HG02884 (cell line): Measurements from ENCODE around the gene RPLP2.
A peak's percentile ranks its signal among the peaks of the same experiment; 100 is the strongest.

Experiments used
- ATAC-seq: cut with Tn5 transposase; IDR thresholded peaks from one replicate; pipeline ENCODE4 v1.9.1; 2021; ENCODE audit warnings: mild to moderate bottlenecking, moderate library complexity; ENCODE audit not compliant: unreplicated experiment

RPLP2 gene

DNA sequence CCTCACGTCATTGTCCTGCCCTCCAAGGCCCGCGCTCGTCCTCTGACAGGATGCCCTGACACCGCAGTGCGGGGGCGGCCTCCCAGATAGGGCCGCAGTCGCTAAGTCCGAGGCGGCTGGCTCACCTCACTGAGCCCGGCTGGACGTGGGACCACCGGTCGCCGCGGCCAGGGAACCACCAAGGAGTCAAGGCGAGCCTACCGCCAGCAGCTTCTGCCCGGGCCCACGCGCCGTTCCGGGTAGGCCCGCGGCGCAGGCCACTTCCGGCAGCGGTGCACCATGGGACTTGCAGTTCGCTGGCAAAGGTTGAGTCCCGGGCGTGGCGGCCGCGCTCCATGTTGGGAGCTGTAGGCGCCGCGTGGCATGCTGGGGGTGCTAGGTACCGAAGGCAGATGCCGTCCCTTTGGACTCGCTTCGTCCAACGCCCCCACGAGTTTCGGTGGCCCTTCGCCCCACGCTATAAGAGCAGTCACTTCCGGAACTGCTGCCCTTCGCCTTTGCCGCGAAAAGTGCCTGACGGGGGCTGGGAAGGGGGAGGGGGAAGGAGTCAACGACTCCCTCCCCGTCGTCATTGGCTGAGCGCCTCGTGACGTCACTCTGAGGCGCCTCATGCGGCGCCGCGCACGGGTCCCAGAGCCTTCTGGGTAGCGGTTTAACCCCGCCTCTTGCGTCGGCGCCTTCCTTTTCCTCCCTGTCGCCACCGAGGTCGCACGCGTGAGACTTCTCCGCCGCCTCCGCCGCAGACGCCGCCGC is at the start of gene RPLP2:
Gene RPLP2, plus strand, starts transcription at position 681 of the 753 bp plus-strand sequence. CDS start 268 bp downstream, outside the sequence.
- peak; percentile 59 for ATAC-seq

DNA sequence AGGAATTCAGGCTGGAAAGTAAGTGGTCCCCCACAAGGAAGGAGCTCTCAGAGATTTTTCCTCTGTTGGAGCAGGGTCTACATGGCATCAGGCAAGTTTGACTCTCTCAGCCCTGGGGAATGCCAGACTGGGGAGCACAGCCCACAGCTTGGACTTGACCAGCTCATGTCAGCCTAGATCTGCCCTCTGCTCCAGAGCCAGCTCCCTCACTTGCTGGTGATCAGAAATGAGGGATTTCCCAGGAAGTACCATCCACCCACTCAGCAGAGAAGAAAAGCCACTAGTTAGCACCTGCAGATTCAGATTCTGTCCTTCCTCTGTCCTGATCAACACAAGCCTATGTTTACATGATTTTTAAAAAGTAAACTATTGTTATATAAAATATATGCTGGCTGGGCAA is 49.5 kb upstream of the RPLP2 start:
- ATAC-seq = no peak

DNA sequence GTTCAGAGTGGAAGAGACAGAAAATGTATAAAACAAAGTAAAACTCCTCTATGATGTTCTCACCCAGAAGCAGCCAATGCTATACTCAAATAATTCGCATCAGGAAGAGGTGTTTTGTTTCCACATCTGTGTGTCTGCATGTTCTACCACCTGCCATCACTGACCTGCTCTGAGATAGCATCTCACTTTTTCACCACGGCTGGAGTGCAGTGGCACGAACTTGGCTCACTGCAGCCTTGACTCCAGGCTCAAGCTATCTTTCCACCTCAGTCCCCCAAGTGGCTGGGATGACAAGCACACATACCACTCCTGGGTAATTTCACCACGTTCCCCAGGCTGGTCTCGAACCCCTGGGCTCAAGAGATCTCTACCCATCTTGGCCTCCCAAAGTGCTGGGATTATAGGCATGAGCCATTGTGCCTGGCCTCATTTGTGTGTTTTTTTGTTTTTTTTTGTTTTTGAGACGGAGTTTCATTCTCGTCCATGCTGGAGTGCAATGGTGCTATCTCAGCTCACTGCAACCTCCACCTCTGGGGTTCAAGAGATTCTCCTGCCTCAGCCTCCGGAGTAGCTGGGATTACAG is 48.1 kb upstream of the RPLP2 start:
- no peak for ATAC-seq

DNA sequence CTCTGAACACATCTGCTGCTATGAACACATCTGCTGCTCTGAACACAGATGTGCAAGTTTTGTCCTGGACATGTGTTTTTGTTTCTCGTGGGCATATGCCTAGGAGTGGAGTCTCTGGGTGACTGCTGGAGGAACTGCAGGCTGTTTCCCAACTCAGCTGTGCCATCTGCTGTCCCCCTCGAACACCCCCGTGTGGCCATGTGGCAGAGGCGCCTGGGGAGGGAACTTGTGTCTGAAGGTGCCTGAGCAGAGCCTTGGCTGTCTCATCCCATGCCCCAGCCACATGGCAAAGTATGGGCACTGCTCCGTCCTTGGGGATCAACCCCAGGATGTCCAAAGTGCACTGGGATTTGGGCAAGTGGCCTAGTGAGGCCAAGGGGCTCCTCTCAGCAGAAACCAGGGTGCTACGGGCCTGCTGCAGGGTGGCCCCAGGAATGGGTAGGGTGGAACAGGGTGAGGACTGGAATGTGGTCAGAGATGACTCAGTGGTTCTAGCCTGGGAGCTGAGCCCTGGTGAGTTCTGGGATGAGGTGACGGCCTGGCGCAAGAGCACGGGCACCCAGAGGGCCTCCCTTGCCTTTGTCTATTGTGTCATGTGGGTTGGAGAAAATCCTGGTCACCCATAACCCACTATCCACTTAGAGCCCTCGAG is 47.2 kb upstream of the RPLP2 start:
- ATAC-seq = no peak

DNA sequence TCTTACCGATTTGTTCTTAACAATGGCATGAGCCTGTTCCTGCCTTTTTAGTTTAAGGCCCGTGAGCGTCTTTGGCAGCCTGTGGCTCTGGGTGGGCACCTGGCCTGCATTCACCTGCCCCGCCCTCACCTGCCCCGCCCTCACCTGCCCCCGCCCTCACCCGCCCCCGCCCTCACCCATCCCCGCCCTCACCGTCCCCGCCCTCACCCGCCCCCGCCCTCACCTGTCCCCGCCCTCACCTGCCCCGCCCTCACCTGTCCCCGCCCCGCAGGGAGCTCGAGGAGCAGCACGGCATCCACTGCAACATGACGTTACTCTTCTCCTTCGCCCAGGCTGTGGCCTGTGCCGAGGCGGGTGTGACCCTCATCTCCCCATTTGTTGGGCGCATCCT is 46.7 kb upstream of the RPLP2 start:
- no peak for ATAC-seq

DNA sequence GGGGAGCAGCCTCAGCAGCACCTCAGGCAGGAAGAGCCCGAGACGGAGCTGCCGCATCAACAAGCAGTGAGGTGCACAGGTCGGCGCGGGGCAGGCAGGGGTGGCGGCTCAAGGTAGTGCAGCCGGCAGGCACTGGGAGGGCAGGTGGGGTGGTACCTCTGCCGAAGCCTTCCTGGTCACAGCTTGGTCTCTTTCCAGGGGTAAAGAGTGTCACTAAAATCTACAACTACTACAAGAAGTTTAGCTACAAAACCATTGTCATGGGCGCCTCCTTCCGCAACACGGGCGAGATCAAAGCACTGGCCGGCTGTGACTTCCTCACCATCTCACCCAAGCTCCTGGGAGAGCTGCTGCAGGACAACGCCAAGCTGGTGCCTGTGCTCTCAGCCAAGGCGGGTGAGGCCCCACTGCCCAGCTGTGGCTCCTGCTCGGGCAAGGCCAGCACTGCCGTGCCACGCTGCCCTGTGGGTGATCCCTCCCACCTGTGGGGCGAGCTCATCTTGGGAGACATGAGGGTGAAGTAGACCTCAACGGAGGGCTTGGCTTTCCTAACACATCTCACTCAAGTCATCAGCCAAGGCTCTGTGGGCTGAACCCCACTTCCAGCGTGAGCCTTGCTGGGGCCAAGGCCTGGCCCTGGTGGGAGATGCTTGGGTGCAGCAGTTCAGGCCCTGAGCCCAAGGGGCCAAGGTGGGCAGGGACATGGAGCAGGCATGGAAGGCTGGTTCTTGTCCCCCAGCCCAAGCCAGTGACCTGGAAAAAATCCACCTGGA is 46.0 kb upstream of the RPLP2 start:
- ATAC-seq = no peak

DNA sequence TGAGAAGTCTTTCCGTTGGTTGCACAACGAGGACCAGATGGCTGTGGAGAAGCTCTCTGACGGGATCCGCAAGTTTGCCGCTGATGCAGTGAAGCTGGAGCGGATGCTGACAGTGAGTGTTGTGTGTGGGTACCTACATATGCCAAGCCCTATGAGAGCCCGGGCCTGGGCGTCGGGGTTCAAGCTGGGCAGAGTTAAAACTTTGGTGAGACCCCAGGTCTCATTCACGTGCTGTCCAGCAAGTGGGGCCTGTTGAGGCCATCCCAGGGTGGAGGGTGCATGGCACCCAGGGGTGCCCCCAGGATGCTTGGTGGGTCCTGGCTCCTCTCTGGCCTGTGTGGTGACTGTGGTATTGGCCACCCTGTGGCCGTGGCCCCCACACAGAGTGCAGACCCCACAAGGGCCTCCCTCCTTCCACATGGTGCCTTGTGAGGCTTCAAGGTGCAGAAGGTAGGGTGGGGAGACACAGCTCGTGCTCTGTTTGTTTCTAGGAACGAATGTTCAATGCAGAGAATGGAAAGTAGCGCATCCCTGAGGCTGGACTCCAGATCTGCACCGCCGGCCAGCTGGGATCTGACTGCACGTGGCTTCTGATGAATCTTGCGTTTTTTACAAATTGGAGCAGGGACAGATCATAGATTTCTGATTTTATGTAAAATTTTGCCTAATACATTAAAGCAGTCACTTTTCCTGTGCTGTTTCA is 45.3 kb upstream of the RPLP2 start:
- ATAC-seq = no peak

DNA sequence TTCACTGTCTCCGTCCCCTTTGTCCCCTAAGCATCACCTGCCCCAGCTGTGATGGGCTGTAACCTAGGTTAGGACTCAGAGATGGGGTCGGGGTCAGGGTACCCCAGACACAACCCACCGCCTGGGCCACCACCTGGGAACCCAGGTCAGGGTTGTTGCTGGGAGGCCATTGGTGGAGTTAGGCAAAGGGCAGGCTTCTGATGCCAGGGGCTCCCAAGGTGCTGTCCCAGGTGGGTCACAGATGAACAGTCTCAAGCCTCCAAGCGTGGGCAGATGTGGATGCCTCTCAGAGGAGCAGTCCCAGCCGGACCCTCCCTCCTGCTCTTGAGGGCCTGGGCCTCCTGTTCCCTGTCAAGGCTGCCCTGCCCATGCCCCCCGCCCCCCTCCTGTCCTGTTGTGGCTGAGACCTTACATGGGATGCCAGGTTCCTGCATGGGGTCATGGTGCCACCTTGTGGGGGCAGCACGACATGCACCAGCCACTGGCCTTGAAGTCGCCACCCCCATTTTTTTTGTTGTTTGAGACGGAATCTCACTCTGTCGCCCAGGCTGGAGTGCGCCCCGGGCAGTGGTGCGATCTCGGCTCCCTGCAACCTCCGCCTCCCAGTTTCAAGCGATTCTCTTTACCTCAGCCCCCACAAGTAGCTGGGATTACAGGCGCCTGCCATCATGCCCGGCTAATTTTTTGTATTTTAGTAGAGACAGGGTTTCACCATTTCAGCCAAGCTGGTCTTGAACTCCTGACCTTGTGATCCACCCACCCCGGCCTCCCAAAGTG is 44.6 kb upstream of the RPLP2 start:
- ATAC-seq = no peak

DNA sequence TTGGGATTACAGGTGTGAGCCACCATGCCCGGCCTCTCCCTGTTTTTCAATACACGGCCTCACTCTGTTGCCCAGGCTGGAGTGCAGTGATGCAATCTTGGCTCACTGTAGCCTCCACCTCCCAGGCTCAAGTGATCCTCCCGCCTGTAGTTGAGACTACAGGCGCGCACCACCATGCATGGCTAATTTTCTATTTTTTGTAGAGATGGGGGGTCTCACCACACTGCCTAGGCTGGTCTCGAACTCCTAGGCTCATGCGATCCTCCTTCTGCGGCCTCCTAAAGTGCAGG is 44.0 kb upstream of the RPLP2 start:
- no peak for ATAC-seq

DNA sequence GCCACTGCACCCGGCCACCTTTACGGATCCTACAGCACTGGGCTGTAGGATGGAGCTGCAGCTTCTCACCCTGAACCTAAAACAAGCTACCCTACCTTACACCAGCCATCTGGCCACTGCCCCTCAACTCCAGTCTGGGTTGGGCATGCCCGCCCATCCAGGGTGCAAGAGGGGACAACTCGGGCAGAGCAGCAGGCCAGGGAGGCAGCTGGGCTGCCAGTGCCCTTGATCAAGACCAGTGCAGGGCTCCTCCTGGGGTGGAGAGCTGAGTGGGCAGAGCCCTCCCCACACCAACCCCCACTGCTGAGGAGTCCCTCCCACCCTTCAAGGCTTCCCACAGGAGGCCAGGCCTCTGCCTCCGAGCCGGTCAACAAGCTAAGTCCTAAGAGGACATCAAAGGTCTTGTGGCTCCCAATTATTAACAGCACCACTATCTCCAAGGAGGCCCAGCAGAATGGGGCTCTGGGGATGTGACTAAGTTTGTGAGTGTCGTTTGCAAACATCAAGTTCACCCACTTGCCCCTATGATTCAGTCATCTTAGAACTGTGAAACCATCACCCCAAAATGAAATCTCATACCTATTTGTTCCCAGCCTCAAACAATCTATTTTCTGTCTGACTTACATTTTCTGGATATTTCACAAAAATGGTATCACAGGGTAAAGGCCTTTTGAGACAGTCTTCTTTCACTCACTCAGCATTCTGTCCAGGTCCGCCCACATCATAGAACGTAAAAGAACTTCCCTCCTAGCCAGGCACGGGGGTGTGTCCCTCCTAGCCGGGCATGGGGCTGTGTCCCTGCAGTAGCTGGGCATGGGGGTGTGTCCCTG is 43.4 kb upstream of the RPLP2 start:
- ATAC-seq = no peak

DNA sequence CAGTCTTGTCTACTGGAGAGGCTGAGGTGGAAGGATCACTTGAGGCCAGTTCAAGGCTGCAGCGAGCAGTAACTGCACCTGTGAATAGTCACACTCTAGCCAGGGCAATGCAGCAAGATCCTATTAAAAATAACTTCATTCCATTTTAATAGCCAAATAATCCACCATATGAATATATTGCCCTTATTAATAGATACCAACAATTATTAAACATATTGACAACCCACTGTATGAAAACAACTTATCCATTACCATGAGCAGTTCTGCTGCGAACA is 42.9 kb upstream of the RPLP2 start:
- ATAC-seq = no peak

DNA sequence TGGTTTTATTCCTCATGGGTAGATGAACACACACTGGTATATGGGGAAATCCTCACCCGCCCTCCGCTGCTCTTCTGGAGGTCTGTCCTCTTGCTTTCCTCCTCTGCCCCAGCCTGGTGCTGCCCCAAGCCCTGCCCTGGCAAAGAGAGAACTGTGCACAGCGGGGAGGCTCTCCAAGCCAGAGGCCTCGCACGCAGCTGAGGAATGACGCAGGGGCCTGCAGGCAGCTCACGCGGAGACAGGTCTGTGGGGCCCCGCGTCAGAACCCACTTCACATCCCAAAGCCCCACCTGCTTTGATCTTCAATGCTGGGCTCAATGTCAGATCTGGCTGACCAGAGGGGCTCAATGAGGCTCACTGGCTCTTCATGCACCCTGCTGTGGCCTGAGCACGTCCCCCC is 42.5 kb upstream of the RPLP2 start:
- no peak for ATAC-seq

DNA sequence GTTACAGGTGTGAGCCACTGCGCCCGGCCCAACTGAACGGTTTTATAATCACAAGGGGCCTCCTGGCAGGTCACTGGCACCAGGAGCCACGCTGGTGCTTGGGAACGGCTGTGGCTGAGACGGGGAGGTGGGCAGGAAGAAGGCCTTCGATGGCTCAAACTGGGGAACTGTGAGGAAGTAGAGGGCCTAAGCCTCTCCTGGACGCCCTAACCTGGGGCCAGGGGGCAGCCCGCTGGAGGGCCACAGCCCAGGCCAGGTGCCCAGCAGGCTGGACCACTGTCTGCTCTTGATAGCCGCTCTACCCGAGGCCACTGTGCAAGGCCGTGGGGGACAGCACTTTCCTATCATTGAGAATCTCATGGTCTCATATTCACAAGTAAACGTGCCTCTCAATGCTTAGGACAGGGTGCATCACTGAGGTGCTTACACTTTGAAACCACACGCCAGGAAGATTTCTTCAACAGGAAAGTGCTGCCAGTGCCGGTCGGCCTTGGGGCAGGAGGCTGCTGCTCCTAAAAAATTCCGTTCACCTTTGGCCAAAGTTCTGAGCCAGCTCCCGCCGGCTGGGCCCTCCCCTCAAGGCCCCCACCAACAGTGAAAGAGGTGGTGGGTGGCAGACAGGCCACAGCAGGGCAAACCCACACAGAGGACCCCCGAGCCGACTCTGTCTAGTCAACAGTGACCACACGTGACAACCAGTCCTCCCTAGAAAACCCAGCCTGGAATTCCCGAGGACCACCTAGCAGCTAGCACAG is 39.7 kb upstream of the RPLP2 start:
- ATAC-seq = no peak

DNA sequence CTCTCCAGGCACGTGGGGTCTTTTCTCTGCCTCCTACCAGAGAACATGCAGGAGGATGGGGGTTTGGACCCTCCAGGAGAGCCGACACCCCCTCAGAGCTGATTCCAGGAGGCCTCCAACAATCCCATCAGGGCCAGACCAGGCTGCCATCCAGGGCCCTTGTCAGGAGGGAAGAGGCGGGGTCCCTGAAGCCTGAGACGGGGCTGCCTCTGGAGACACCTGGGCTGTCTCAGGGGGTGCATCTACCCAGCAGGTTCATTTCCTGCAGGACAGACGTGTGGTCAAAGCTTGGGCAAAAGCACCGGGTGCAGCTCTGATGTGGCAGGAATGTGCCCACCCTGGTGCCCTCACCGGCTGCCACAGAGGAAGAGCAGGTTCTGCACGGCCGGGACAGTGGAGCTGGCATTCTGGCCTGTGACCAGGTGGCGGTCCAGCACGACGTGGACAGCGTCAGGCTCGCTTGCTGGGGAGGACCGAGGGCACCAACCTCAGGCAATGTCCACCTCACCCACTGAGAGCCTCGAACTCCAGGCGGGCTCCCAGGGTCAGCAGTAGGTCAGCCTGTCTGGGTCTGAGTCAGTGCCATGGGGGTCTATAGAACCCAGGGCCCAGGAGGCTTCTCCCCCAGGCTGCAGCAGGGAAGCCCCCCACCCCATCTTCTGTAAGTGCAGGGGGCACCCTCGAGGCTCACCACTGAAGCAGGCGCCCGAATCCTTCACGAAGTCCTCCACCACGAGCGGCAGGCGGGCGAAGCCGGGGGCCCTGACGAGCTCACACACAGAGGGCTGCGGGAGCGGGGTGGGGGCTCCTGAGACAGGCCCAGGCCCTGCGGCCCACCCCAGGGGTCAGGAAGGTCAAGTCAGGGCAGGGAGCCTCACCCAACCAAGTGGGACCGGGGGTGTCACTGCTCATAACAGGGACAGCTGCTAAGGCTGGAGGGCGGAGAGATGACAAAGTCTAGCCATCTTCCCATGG is 38.8 kb upstream of the RPLP2 start:
- ATAC-seq = no peak

DNA sequence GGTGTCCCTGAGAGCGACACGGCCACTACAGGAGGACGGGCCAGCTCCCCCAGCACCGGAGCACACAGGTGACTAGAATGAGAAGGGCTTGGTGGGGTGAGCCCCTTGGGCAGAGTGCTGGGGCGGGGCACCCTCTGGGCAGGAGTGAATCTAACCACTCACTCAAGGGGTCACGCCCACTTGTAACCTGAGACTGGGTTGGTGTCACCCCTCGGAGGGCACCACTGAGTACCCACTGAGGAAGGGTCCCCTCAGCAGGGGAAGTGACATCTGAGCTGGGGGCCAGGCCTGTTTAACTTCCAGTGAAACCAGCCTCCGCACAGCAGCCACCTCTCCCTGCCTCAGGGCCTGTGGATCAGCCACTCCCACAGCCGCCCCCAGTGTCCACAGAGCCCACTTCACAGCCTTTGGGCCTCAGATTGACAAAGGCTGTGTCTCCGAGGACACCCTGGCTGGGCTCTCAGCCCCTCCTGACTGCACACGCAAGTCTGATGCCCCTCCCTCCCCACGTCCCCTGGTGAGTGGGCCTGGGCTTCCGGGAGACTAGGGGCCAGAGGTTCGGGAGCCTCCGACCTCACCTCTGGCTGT is 38.1 kb upstream of the RPLP2 start:
- ATAC-seq = no peak

DNA sequence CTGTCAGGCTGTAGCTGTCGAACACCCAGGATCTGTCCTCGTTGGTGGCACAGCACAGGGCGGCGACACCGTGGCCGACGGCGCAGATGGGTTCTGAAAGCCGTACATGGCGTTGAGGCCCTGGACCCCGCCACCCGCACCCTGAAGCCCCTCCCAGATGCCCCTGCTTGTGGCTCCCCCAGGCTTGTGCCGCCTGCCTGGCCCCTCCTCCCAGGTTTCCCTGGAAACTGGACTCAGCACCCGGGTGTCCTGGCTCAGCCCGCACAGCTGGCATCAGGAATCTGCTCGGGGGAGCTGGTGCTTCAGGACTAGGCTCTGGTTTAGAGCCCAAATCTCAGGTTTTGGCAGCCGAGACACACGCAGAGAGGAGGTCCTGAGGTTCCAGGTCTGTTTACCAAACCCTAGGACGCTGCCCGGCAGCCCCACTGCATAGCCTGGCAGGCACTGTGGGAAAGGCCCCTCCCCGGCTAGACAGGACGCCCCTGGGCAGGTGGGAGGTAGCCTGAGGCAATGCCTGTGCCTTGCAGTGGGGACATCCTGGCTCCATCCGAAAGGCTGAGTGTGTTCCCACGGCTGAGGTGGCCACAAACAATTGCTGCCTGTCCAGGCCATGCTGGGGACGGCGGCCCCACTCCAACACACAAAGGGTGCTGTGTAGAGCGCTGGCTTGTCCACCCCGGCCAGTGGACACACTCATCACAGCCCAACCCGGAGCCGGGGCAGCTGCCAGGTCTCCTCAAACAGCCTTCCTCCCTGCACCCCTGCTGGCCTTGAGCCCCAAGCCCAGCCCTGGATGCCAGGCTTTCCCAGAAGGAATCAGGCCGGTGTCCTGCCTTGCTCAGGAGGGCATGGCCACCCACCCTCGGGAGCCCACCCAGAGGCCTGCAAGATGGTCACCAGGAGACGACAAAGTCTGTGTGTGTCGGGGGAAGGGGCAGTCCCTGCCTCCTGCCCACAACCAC is 37.1 kb upstream of the RPLP2 start:
- no peak for ATAC-seq
